ENCODE measurements around the gene DMD. TPM values are rescaled to one million over a fixed set of nuclear protein-coding genes. Genes with fewer than 3 reads are reported as not detected.
"Not testable (repeated sequence)": the region's sequence is repeated elsewhere in the genome, so short reads cannot be mapped to it uniquely, and the experiment has no call there.

DMD gene
- total and polyA plus RNA-seq, 7 donors = 2.5 to 260 (median 183) TPM

DNA sequence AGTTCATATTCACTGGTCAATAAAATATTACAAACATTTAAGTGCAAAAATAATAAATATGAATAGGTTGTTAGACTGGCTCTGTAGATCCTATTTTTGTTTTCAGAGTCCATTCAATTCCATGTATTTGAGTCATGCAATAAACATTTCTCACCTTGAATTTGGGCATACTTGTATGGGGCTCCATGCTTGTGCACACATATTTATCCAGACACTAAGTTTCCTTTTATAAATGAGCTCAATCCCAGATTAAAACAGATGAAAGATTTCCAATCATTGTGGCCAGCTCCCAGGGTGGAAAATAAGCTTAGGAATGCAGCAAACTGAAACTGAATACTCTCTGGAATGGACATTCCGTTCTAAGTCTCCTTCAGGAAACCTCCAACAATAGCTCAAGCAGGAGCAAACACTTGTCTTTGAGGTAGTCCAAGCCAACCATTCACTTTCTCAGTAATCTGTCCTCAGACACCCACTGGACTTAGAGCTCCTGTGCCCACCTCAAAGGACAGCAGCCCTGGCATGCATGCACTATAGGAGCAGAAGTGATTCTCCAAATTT lies 16.4 kb downstream of the DMD start:
- H3K36me3 ChIP-seq = no peaks in the 10 kb centered on the region
- 27 to 43% methylated on average over 1 of the region's 1 CpG for WGBS, 2 donors
- no peaks in the 10 kb centered on the region for H3K27me3 ChIP-seq
- DNase-seq = no peak
- peaks cover 0 to 10% (median 3%) of the 10 kb centered on the region in 4 donors for H3K4me1 ChIP-seq
- no peaks in the 10 kb centered on the region for H3K9me3 ChIP-seq
- no peak overlapping the region for H3K4me3 ChIP-seq
- TF ChIP-seq EP300 (IDR thresholded peaks at IDR 0.05) = no peak
- no peak for TF ChIP-seq POLR2AphosphoS5 (IDR thresholded peaks at IDR 0.05)
- TF ChIP-seq POLR2A (IDR thresholded peaks at IDR 0.05) = no peak
- TF ChIP-seq, protein P1, sequence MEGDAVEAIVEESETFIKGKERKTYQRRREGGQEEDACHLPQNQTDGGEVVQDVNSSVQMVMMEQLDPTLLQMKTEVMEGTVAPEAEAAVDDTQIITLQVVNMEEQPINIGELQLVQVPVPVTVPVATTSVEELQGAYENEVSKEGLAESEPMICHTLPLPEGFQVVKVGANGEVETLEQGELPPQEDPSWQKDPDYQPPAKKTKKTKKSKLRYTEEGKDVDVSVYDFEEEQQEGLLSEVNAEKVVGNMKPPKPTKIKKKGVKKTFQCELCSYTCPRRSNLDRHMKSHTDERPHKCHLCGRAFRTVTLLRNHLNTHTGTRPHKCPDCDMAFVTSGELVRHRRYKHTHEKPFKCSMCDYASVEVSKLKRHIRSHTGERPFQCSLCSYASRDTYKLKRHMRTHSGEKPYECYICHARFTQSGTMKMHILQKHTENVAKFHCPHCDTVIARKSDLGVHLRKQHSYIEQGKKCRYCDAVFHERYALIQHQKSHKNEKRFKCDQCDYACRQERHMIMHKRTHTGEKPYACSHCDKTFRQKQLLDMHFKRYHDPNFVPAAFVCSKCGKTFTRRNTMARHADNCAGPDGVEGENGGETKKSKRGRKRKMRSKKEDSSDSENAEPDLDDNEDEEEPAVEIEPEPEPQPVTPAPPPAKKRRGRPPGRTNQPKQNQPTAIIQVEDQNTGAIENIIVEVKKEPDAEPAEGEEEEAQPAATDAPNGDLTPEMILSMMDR (IDR thresholded peaks at IDR 0.05) = no peak
- intact Hi-C loops (cut with DNase I) = no loop called here
- peak overlapping the region; percentile 39 to 75 (median 60) for H3K27ac ChIP-seq

DNA sequence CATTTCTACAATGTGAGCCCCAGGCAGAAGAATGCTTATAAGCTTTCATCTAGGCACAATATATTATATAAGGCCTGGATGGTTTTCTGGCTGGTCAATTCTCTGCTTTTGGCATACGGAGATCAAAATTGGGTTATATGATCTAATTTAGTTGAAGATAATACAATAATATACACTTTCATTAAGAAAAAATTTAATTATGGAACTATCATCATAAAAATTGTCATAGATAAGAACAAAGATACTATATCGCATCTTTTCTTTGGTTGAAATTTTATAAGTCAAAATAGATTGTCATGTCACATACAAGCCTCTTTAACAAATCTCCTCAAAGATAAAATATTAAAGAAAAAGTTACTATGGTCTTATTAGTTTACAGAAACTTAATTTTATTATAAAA lies 17.1 kb downstream of the DMD start:
- H3K36me3 ChIP-seq = no peaks in the 10 kb centered on the region
- peaks cover 0 to 10% (median 3%) of the 10 kb centered on the region in 4 donors for H3K4me1 ChIP-seq
- TF ChIP-seq, protein P1 (IDR thresholded peaks at IDR 0.05) = no peak
- TF ChIP-seq POLR2A (IDR thresholded peaks at IDR 0.05) (no peak), POLR2AphosphoS5 (IDR thresholded peaks at IDR 0.05) (no peak), EP300 (IDR thresholded peaks at IDR 0.05) (no peak)
- intact Hi-C loops (cut with DNase I) = no loop called here
- no peak overlapping the region for H3K4me3 ChIP-seq
- H3K9me3 ChIP-seq = no peaks in the 10 kb centered on the region
- WGBS, 2 donors = 92 to 96% methylated on average over 2 of the region's 2 CpGs
- H3K27ac ChIP-seq = peak overlapping the region in 3 of 4 donors; percentile 57 to 75 (median 63)
- no peaks in the 10 kb centered on the region for H3K27me3 ChIP-seq
- DNase-seq = no peak

DNA sequence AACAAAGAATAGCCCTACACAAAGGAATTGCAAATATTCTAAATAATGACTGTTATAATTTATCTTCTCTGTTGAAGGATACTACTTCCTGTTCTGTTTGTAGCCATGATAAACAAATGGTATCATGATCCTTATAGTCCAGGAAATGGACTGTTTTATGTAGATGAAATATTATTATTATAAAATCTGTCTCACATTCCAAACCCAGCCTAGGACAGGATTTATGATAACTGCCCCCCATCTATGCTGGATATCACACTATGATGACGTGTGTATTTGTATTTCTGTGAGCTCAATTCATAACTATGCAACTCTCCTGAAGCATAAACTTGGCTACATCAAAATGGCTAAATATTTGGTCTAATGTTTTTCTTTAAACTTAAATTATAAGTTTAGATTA lies 21.3 kb downstream of the DMD start:
- DNase-seq = no peak
- no peaks in the 10 kb centered on the region for H3K27me3 ChIP-seq
- H3K4me1 ChIP-seq = peaks cover 0 to 13% (median 6%) of the 10 kb centered on the region in 4 donors
- no peaks in the 10 kb centered on the region for H3K9me3 ChIP-seq
- no peak for TF ChIP-seq POLR2A (IDR thresholded peaks at IDR 0.05)
- TF ChIP-seq POLR2AphosphoS5 (IDR thresholded peaks at IDR 0.05) = peak in 1 of 4 donors; percentile 14
- H3K4me3 ChIP-seq = no peak overlapping the region
- peak overlapping the region in 3 of 4 donors; percentile 17 to 56 (median 53) for H3K27ac ChIP-seq
- 61 to 68% methylated on average over 1 of the region's 1 CpG for WGBS, 2 donors
- intact Hi-C loops (cut with DNase I) = no loop called here
- H3K36me3 ChIP-seq = no peaks in the 10 kb centered on the region

DNA sequence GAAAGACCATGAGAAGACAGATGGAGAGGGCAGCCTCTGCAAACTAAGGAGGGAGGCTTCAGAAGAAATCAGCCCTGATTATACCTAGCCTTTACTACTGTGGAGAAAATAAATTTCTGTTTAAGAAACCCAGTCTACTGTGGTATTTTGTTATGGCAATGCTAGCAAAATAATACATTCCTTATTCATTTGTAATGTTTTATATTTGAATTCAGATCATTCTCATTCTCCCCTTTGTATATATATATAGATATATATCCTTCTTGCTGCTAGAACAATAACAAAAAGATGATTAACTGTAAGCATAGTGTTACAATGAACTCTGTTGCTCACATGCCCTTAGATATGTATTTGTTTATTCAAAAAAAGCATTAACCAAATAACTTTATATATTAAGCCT lies 22.5 kb downstream of the DMD start:
- TF ChIP-seq POLR2A (IDR thresholded peaks at IDR 0.05) (no peak), EP300 (IDR thresholded peaks at IDR 0.05) (no peak), POLR2AphosphoS5 (IDR thresholded peaks at IDR 0.05) (no peak)
- TF ChIP-seq, protein P1 (IDR thresholded peaks at IDR 0.05) = no peak
- Histone ChIP-seq H3K4me3 (no peak overlapping the region), H3K36me3 (no peaks in the 10 kb centered on the region), H3K4me1 (peaks cover 0 to 13% (median 5%) of the 10 kb centered on the region in 4 donors), H3K27me3 (no peaks in the 10 kb centered on the region), H3K9me3 (no peaks in the 10 kb centered on the region), H3K27ac (peak overlapping the region in 3 of 4 donors; percentile 45 to 56 (median 53))
- DNase-seq = no peak
- intact Hi-C loops (cut with DNase I) = no loop called here

DNA sequence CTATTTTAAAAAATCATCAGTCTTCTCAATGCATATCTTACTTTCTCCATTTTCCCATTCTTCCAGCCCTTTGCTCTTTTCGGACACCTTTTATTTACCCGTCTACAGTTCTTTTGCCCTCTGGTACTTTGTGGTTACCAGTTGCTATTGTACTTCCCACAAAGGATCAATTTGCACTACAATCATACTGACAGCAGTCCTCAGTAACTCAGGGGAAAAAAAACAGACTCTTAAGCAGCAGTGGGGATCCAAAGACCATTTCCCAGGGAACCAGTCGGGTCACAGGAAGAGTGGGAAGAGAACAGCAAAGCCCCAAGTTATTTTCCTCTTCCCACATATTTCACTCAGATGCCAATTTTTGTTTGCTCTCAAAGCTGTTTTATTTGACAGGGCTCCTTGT lies 23.1 kb downstream of the DMD start:
- WGBS, 2 donors = 20 to 21% methylated on average over 3 of the region's 3 CpGs
- Histone ChIP-seq H3K4me1 (peaks cover 0 to 17% (median 11%) of the 10 kb centered on the region in 4 donors), H3K27ac (peak overlapping the region; percentile 12 to 56 (median 49)), H3K27me3 (no peaks in the 10 kb centered on the region), H3K9me3 (no peaks in the 10 kb centered on the region), H3K36me3 (no peaks in the 10 kb centered on the region), H3K4me3 (no peak overlapping the region)
- intact Hi-C loops (cut with DNase I) = no loop called here
- no peak for DNase-seq
- TF ChIP-seq EP300 (IDR thresholded peaks at IDR 0.05) (no peak), POLR2A (IDR thresholded peaks at IDR 0.05) (no peak), POLR2AphosphoS5 (IDR thresholded peaks at IDR 0.05) (no peak)
- TF ChIP-seq, protein P1 (IDR thresholded peaks at IDR 0.05) = no peak

DNA sequence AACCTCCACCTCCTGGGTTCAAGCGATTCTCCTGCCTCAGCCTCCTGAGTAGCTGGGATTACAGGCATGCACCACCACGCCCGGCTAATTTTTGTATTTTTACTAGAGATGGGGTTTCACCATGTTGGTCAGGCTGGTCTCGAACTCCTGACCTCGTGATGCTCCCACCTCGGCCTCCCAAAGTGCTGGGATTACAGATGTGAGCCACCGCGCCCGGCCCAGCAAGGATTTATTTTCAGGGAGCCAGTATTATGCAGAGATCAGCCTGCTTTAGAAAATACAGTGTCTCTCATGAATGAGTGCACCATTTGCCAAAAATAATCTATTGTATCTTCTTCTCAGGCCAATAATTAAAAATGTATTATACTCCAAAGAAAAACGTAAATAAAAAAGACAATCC lies 26.5 kb downstream of the DMD start:
- intact Hi-C loops (cut with DNase I); H3K9me3 ChIP-seq; H3K27ac ChIP-seq; H3K27me3 ChIP-seq; DNase-seq; H3K36me3 ChIP-seq; H3K4me3 ChIP-seq: not testable (repeated sequence)
- 81 to 87% methylated on average over 10 of the region's 10 CpGs for WGBS, 2 donors
- H3K4me1 ChIP-seq = peaks cover 0 to 17% (median 12%) of the 10 kb centered on the region in 4 donors

Data from sigmoid colon (tissue), 7 donors.